Heart right ventricle (tissue), 16 donors: ENCODE data around the gene SDCBP2. TPM values are rescaled to one million over a fixed set of nuclear protein-coding genes. Genes with fewer than 3 reads are reported as not detected.

Experiments used
- ATAC-seq, 8 donors: fragments of 200-7000 bp; cut with Tn5 transposase; one replicate each; pipeline ENCODE4 v1.9.1; 2020; ENCODE audit warnings: mild to moderate bottlenecking in 8 of 8, moderate library complexity in 8 of 8, moderate number of reproducible peaks in 1 of 8
- DNase-seq, 2 donors: peaks; one replicate each; pipeline ENCODE4 v3.0.0-alpha.2; 2020
- H3K27ac ChIP-seq, 10 donors: fragments of 200-600 bp; sonication (generic) in 2 of 10; one replicate each; pipeline versions ENCODE4 v1.5.0 to v1.8.0; 2020 to 2022; ENCODE audit warnings: mild to moderate bottlenecking in 3 of 10
- H3K27me3 ChIP-seq, 7 donors: fragments of 200-600 bp; one replicate each; pipeline ENCODE4 v1.8.0; 2021 to 2022; ENCODE audit warnings: mild to moderate bottlenecking in 2 of 7
- H3K36me3 ChIP-seq, 9 donors: fragments of 200-600 bp; sonication (generic) in 1 of 9; one replicate each; pipeline versions ENCODE4 v1.5.0 to v1.8.0; 2020 to 2022; ENCODE audit warnings: mild to moderate bottlenecking in 2 of 9
- H3K4me1 ChIP-seq, 9 donors: fragments of 200-600 bp; sonication (generic) in 1 of 9; one replicate each; pipeline versions ENCODE4 v1.5.0 to v1.8.0; 2020 to 2022; ENCODE audit warnings: mild to moderate bottlenecking in 4 of 9
- H3K4me3 ChIP-seq, 10 donors: fragments of 200-600 bp; sonication (generic) in 2 of 10; one replicate each; pipeline versions ENCODE4 v1.5.0 to v1.8.0; 2020 to 2022; ENCODE audit warnings: mild to moderate bottlenecking in 7 of 10, moderate library complexity in 2 of 10
- H3K9me3 ChIP-seq, 11 donors: fragments of 200-600 bp in 10 of 11; sonication (generic) in 2 of 11; one replicate each; pipeline versions ENCODE4 v1.5.0 to v1.8.0; 2013 to 2022; ENCODE audit warnings: mild to moderate bottlenecking in 2 of 11, control low read depth in 1 of 11, moderate library complexity in 1 of 11
- WGBS, 2 donors: extraction: QIAGEN DNeasy Blood & Tissue Kit; methylation state at CpG; one replicate each; pipeline ENCODE4 v1.1.7; 2013; ENCODE audit warnings: inconsistent platforms in 1 of 2; 5-methylcytosine and 5-hydroxymethylcytosine counted together
- intact Hi-C, 10 donors: fragments of 100-400 bp; cut with DNase I; formaldehyde crosslinking; loops; one replicate each; pipeline versions ENCODE4 v1.11.1 to v1.14.2; 2022
- polyA plus RNA-seq, 2 donors: library from polyadenylated mRNA; stranded (reverse); fragments of 200-250 nt; gene quantifications; one replicate each; pipeline ENCODE4 v1.2.3, GENCODE V29; 2013
- total RNA-seq, 10 donors: library from RNA; stranded (reverse); fragmentation: NEBNext Ultra II Directional in 3 of 10; extraction: Animal tissue kit (Norgen Biotek cat#: 25700) in 3 of 10; gene quantifications; one replicate each; pipeline versions ENCODE4 v1.2.1 to v1.2.4, GENCODE V29; 2021 to 2023
- TF ChIP-seq, protein P1 (sequence below), 9 donors: fragments of 200-600 bp; sonication (generic) in 2 of 9; IDR thresholded peaks; one replicate each; pipeline versions ENCODE4 v1.5.0 to v1.8.0; 2021 to 2022; ENCODE audit warnings: antibody characterized with exemption in 9 of 9, mild to moderate bottlenecking in 5 of 9, moderate library complexity in 1 of 9
- donor health status: Arrhythmogenic right ventricular cardiomyopathy.
- donor health status: ischemic (EF 13 %, LVEDD 7.1; RV severe dilation, severe dysfunction).
- donor health status: healthy with polysubstance abuse.
- donor health status: DM: no; HTN: yes; CAD: no.
- donor health status: DM: no; HTN: no; CAD: no.
- donor health status: ischemic (EF 25% LVEDD 6.9; RV normal size, moderate dysfunction).
- donor health status: ischemic (EF 25% LVEDD 5.7; RV mildly dilated, moderate dysfunction).
- donor health status: healthy.
- donor health status: DM: yes; HTN: yes; CAD: no.
- donor health status: Ischemic cardiomyopathy.
- donor health status: ischemic (EF 35%, LVEDD 5.7; RV mildly dilated, moderate dysfunction).
- donor health status: nonischemic (EF 11% LVEDD 7.7; RV severe dilation, severe dysfunction).
- donor health status: DM: yes; HTN: yes; CAD: no.
- donor health status: PGD.
- donor health status: ischemic (EF 29% LVEDD 5.4; RV normal size, mild dysfunction).
- donor health status: nonischemic (EF 23%, LVEDD 6.1; RV moderate dilation, normal function).

SDCBP2 gene
- total and polyA plus RNA-seq, 12 donors: 0.62 to 4.3 (median 2.0) TPM

DNA sequence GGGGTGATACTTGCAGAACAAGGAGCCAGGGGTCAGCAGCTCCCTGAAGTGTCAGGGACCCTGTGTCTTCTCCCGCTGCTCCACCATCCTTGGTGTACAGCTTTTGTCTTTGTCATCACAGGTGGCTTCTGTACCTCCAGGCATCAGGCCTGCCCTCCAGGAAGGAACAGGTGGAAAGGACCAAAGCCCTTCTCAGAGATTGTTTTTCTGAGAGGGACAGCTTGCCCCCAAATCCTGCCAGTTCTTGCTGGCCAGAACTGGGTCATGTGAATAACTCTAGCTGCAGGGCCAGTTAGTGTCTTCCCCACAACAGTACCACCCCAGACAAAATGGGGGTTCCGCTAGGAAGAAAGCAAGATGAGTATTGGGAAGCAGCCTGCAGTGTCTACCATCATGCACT lies 31.5 kb downstream of the SDCBP2 start:
- no peak overlapping the region for H3K27ac ChIP-seq
- no peaks in the 10 kb centered on the region for H3K27me3 ChIP-seq
- TF ChIP-seq, protein P1, sequence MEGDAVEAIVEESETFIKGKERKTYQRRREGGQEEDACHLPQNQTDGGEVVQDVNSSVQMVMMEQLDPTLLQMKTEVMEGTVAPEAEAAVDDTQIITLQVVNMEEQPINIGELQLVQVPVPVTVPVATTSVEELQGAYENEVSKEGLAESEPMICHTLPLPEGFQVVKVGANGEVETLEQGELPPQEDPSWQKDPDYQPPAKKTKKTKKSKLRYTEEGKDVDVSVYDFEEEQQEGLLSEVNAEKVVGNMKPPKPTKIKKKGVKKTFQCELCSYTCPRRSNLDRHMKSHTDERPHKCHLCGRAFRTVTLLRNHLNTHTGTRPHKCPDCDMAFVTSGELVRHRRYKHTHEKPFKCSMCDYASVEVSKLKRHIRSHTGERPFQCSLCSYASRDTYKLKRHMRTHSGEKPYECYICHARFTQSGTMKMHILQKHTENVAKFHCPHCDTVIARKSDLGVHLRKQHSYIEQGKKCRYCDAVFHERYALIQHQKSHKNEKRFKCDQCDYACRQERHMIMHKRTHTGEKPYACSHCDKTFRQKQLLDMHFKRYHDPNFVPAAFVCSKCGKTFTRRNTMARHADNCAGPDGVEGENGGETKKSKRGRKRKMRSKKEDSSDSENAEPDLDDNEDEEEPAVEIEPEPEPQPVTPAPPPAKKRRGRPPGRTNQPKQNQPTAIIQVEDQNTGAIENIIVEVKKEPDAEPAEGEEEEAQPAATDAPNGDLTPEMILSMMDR (IDR thresholded peaks at IDR 0.05): no peak
- H3K4me1 ChIP-seq: peaks cover 0 to 10% (median 0%) of the 10 kb centered on the region in 9 donors
- no peak for ATAC-seq
- no peaks in the 10 kb centered on the region for H3K9me3 ChIP-seq
- 96 to 98% methylated on average over 2 of the region's 2 CpGs for WGBS, 2 donors
- no peak for DNase-seq
- no peak overlapping the region for H3K4me3 ChIP-seq
- peaks cover 0 to 20% (median 0%) of the 10 kb centered on the region in 9 donors for H3K36me3 ChIP-seq
- intact Hi-C loops: no loop called here

DNA sequence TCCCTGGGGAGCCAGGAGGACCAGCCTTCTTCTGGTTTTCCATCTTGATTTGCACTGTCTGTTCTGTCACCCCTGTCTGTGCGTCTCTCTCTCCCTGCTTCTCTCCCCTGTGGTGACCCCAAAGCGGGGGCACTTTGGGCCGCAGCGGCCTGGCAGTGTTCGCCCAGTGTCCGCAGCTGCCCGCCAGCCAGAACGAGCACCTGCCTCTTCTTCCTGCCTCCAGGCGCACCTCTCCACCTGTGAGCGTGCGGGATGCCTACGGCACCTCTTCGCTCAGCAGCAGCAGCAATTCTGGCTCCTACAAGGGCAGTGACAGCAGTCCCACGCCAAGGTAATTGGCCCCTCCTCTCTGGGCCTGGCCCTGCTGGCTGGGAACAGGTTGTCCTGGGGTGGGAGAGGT lies 32.0 kb downstream of the SDCBP2 start:
- Histone ChIP-seq H3K36me3 (peaks cover 0 to 20% (median 0%) of the 10 kb centered on the region in 9 donors), H3K4me3 (no peak overlapping the region), H3K27ac (no peak overlapping the region), H3K27me3 (no peaks in the 10 kb centered on the region), H3K4me1 (peaks cover 0 to 10% (median 0%) of the 10 kb centered on the region in 9 donors), H3K9me3 (no peaks in the 10 kb centered on the region)
- WGBS, 2 donors: 92 to 95% methylated on average over 14 of the region's 14 CpGs
- ATAC-seq (no peak), DNase-seq (no peak)
- TF ChIP-seq, protein P1 (IDR thresholded peaks at IDR 0.05): no peak
- intact Hi-C loops: no loop called here

DNA sequence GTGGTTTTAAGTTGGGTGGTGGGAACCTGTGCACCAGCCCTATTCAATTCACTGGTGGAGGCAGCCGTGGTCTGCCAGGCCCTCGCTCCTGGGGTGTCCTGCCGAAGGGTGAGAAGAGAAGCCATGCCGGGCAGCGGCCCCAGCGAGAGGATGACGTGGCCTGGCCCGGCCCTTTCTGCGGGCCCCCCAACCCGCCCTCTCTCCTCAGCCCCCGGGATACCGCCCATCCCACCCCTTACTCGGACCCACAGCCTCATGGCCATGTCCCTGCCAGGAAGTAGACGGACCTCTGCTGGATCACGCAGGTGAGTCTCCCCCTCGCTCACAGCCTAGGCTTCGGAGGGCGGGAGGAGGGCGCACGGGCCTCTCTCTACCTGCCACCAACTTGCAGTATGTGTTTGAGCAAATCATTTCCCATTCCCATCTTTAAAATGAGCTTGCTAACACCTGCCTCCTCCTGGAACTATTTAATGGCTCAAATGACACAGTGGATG lies 32.8 kb downstream of the SDCBP2 start:
- no peak for ATAC-seq
- H3K27me3 ChIP-seq: no peaks in the 10 kb centered on the region
- no peak for DNase-seq
- WGBS, 2 donors: 92 to 96% methylated on average over 20 of the region's 20 CpGs
- peaks cover 0 to 17% (median 0%) of the 10 kb centered on the region in 9 donors for H3K36me3 ChIP-seq
- peaks cover 0 to 8% (median 0%) of the 10 kb centered on the region in 9 donors for H3K4me1 ChIP-seq
- H3K27ac ChIP-seq: no peak overlapping the region
- no peak overlapping the region for H3K4me3 ChIP-seq
- intact Hi-C loops: no loop called here
- TF ChIP-seq, protein P1 (IDR thresholded peaks at IDR 0.05): no peak
- no peaks in the 10 kb centered on the region for H3K9me3 ChIP-seq

DNA sequence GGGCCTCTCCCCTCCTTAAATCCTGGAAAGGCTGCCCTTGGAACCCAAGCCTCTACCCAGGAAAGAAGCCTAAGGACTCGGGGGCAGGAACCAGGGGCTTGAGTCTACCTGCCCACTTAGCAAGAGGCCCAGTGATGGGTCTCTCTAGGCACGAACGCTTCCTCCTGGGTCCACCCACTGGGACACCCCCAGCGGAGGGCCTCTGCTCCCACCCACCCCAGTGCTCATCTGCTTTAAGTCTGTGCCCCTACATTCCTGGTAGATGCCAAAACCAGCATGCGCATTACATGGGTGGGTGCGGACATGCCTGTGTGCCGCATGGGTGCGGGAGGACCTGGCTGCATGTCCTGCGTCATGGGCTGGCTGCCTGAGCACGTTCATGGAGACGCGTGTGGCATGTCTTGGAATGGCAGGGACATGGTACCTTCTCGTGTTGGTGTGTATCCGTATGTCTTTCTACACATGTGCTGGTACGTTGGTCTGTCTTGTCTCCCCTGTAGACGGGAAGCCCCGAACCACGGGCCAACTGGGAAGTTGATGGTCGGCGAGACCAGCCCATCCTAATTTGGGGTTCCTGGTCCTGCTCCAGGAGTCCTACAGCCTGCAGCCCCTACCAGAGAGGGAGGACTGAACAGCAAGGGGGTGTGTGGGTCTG lies 33.5 kb downstream of the SDCBP2 start:
- 94 to 96% methylated on average over 20 of the region's 20 CpGs for WGBS, 2 donors
- DNase-seq (no peak), ATAC-seq (no peak)
- TF ChIP-seq, protein P1 (IDR thresholded peaks at IDR 0.05): no peak
- Histone ChIP-seq H3K9me3 (no peaks in the 10 kb centered on the region), H3K36me3 (peaks cover 0 to 15% (median 0%) of the 10 kb centered on the region in 9 donors), H3K27ac (no peak overlapping the region), H3K4me1 (peaks cover 0 to 9% (median 0%) of the 10 kb centered on the region in 9 donors), H3K4me3 (no peak overlapping the region), H3K27me3 (no peaks in the 10 kb centered on the region)
- intact Hi-C loops: no loop called here
